ENCODE results near the gene GPC1.
"Not testable (repeated sequence)": the region's sequence is repeated elsewhere in the genome, so short reads cannot be mapped to it uniquely, and the experiment has no call there.

Gene GPC1, protein sequence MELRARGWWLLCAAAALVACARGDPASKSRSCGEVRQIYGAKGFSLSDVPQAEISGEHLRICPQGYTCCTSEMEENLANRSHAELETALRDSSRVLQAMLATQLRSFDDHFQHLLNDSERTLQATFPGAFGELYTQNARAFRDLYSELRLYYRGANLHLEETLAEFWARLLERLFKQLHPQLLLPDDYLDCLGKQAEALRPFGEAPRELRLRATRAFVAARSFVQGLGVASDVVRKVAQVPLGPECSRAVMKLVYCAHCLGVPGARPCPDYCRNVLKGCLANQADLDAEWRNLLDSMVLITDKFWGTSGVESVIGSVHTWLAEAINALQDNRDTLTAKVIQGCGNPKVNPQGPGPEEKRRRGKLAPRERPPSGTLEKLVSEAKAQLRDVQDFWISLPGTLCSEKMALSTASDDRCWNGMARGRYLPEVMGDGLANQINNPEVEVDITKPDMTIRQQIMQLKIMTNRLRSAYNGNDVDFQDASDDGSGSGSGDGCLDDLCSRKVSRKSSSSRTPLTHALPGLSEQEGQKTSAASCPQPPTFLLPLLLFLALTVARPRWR

DNA sequence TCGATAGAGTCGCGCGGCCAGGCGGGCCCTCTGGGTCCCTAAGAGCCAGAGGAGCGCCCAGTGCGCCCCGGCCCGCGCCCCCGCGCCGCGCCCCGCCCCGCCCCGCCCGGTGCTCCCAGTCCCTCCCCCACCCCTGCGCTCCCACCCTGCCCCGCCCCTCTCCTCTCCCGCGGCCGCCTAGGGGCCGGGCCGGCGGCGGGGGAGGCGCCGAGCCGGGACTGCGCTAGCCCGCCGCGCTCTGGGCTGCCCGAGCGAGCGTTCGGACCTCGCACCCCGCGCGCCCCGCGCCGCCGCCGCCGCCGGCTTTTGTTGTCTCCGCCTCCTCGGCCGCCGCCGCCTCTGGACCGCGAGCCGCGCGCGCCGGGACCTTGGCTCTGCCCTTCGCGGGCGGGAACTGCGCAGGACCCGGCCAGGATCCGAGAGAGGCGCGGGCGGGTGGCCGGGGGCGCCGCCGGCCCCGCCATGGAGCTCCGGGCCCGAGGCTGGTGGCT lies at the start of gene GPC1:
GPC1 (plus strand) TSS at position 207 of the 491 bp plus-strand sequence; CDS start at position 463, 256 bp downstream.
- peak; percentile 82 for DNase-seq (ENCODE audit: low spot score)

DNA sequence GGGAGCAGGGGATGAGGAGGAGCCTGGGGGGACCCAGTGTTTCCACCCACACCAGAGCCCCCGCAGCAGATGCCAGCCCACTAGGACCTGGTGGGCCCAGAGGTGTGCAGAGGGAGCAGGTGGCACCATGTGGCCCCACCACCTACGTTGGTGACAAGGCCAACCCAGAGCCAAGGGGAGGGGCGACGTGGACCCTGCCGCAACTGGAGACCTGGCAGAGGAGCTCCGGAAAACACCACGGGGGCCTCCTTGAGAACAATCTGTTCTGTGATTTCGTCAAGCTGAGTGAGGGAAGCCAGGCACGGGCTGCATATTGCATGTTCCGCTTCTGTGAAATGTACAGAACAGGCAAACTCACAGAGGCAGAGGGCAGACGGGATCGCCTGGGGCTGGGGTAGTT lies 49.1 kb upstream of the GPC1 start:
- no peak for DNase-seq (ENCODE audit: low spot score)

DNA sequence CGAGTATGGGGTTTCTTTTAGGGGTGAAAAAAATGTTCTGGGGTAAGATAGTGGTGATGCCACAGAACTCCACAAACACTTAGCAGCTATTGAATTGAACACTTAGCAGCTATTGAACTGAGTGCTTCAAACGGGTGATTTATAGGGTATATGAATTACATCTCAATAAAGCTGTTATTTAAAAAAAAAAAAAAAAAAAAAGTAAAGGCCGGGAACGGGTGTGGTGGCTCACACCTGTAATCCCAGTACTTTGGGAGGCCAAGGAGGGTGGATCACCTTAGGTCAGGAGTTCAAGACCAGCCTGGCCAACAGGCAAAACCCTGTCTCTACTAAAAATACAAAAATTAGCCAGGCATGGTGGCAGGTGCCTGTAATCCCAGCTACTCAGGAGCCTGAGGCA lies 48.7 kb upstream of the GPC1 start:
- DNase-seq (ENCODE audit: low spot score): not testable (repeated sequence)

DNA sequence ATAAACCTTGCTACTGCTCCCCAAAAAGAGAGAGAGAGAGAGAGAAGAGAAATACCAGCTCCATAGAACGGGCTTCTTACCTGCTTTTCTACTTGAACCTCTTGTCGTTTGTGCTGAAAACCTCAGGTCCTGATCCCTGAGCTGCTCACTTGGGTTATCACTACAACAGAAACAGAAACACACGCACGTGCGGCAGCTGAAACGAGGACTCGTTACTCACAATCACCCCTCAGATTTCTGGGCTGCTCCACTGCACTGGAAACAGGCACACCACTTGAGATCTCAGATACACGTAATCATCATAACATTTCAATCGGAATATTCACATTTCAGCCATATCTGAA lies 48.2 kb upstream of the GPC1 start:
- no peak for DNase-seq (ENCODE audit: low spot score)

DNA sequence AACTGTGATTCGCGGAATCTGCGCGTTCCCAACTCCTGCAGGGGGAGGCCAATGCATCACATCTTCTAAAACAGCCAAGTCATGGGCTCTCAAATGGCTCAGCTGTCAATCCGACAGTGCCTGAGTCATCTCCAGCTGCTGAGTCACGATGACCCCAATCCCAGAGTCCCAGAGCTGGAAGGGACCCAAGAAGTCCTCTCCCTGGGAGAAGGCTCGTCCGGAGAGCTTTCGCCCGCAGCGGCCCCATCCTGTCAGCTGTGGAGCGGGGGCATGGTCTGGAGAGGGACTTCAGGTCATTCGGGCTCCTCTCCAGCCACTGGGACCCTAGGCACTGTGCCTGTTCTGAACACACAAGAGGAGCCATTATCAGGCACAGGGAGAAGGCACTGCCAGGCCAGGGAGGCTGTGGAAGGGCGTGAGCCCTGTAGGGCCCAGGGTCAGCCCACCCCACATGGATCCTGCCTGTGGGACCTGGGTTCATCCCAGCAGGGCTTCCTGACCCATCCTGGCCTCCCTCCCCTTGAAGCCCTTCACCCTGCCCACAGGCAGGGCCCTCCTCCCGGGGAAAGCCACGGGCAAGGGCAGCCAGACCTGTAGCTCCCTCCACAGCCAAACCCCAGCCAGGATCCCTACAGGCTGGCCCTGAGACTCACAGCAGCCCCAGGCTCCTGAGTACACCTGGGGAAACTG lies 47.6 kb upstream of the GPC1 start:
- DNase-seq (ENCODE audit: low spot score): no peak

DNA sequence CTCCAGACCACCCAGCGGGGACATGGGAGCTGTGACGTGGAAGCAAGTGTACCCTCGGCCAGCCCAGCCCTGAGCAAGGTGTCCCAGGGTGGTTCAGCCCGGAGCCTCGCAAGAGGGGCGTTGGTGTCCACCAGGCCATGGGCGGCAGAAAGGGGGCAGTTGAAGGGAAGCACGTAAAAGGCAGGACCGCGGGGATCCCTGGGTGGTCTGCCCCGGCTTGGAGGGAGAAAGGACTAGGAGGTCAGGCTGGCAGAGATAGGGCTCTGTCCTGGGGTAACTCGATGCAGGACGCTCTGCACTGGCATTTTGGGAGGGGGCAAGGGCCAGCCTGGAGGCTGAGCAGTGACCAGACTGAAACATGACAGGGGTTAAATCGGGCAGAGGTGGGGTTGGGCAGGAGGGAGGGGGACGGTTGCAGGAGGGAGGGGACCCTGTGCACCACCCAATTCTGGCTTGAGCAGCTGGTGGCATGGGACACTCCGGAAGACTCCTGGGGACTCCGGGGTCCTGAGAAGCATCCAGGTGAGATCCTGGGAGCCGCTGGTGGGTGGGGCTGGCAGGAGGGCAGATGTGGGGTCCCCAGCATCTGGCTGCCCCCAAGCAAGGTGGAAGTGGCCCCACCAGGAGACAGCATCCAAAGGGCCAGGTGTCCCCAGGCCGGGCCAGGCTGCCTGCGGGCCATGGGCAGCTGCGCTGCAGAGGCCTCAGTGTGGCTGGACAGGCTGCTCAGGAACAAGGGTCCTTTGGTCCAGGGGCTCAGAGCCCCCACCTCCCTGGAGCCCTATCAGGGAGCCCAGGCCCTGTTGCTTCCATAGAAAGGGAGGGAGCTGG lies 46.8 kb upstream of the GPC1 start:
- DNase-seq (ENCODE audit: low spot score): no peak

DNA sequence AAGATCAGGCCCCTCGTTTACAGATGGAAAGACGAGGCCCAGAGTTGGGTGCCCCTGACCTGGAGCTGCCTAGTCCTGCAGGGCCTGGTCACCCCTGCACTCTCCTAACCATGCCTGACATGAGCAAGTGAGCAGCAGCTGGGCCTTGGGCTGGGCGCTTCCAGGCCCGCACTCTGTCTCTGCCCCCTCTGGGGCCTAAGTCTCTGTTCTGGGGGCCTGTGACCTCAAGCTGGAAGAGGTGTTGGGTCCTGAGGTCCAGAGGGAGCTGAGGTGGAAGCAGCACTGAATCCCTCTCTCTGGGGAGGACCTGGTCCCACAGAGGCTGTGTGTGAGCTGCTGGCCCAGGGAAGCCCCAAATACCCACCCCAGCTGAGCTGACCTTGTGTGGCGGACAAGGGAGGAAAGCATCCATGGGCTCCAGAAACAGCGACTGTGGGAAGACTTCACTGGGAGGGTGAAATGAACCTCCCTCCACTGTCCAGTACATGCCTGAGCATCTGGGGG lies 46.1 kb upstream of the GPC1 start:
- DNase-seq (ENCODE audit: low spot score): no peak

DNA sequence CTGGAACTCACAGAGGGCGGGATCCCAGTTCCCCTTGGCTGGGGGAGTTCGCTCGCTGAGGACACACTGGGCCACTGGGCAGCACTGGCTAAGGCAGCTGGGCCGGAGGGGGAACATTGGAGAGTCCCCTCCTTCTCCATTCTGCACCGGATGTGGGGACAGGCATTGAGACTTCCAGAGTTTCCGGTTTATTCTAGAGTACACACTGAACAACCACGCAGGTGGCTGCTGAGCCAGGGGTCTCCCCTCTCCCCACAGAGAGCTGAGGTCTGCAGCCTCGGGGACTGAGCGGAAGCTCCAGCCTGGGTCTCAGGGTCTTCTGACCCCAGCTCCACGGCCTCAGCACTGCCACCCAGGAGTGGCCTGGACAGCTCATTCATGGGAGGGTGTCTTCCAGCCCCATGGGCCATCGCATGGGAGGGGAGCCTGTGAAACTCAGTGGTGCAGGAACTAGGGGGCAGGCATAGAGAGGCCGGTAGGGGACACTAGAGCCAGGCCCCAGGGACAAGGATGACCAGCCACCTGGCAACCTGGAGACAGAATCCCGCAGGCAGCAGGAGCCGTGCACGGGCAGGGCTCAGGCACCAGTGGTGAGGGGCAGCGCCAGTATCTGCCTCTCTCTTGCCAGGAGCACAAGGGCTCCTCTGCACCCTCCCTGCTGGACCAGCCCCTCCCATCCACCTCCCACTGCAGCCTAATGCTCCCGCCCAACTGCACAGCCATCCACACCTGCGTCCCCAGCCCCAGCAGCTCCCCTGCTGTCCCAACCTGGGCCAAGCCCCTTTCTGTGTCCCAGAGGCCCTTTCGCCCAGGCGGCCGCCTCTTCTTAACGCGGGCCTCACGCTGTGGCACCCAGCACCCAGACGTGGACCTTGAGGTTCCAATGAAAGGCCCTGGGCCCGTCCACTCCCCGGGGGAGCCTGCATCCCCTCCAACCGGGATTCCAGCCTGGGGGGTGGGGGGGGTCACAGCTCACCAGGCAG lies 45.1 kb upstream of the GPC1 start:
- no peak for DNase-seq (ENCODE audit: low spot score)

DNA sequence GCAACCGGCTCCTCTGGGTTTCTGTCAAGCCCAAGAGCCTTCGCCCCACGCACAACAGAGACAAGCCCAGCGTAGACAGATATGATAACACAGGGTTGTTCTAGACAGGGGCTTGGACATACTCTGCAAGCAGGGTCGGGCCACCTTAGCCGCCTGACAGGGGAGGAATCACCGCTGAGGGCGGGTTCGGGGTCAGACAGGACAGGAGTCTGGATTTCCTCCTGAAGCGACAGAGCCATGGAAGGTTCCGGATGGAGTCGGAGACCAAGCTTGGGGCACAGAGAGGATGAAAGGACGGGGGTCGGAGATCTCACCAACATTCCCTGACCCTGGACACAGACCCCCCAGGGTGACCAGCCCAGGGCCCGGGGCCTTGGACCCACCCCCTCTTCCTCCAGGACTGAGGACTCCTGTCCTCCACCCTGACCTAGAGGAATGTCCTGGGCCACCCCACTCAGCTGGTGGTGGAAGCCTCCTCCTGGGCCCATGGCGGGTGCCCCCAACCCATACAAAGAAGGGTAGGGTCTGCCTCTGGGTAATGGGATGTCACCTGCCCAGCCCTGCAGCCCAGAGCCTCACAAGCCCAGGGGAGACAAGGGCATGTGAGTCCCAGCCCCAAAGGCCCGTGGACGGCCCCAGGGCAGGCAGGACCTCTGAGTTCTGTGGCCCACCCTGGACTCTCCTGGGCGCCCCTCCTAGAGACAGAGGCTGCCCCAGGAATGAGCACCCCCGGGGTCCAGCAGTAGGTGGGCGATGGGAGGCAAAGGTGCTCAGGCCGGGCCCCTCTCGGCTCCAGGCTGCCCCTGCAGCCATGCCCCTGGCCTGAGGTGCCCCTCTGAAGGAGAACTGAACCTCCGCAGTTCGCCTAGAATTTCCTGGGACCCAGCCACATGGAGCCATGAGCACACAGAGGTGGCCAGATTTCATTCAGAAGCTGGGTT lies 44.1 kb upstream of the GPC1 start:
- DNase-seq (ENCODE audit: low spot score): no peak

DNA sequence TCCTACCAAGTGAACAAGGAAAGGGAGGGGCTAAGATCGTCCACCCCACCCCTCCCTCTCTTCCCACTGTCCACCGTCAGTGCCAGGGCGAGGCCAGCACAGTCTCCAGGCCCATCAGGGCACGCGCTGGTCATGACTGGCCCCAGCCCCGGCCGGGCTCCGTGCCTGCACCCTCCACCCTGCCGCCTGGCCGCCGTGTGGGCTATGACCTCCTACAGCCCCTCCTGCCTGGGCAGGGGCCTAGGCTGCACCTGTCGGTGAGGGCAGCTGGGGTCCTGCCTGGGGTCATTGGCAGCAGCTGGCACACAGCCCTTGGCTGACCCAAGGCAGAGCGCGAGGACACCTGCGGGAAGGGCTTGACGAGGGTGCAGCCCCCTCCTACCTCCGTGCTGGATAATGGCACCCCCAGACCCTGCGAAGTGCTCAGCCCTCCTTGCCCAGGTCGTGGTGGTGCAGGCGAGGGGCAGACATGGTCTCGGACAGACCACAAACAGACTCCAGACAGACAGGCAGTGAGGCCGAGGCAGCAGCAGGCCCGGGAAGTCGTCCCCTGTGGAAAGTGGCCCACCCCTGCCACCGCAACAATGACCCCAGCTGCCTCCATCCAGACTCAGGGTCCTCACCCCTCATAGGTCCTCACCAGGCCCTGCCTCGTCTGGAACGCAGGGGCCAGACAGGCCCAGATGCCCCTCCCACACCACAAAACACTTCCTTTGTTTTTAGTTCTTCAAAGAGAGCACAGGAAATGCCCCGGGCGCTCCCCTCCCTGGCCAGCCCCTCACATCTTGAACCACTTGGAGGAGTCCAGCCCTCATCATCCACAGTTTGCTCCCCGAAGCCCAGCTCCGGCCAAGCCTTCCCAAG lies 43.1 kb upstream of the GPC1 start:
- no peak for DNase-seq (ENCODE audit: low spot score)

DNA sequence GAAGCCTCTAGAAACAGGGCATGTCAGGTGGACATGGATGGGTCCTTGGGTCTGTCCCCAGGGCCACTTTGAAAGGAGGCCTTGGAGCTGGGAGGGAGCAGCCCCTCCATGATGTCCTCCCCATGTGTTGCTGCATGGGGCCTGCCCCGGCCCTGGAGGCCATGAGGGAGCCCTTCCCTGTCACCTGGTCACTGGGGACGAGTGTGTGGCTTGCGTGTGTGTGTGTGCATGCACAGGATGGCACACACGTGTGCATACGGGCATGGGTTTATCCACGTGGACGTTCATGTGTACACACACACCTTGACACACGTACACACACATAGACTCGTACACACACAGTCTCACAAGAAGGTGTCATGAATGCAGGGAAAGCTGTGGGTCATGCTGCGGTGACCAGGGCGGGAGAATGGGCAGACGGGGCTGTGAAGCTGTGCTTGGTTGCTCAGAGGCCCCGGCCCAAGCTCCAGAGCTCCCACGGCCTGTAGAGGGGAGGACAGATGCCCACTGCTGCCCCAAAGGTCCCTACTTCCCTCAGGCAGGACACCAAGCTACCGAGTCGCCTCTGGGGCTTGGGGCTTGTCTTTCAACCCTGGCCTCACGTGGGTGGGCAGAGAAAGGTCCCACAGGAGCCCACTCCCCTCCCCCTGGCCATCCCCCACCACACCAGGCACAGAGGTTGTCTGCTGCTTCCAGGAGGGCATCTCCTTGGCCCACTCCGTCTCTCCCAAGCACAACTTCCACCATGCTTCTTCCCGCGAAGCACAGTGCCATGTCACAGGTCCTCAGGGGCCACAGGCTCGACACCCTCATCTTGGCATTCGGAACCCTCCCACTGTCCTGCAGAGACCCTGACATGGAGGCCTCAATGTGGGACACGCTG lies 42.3 kb upstream of the GPC1 start:
- no peak for DNase-seq (ENCODE audit: low spot score)

DNA sequence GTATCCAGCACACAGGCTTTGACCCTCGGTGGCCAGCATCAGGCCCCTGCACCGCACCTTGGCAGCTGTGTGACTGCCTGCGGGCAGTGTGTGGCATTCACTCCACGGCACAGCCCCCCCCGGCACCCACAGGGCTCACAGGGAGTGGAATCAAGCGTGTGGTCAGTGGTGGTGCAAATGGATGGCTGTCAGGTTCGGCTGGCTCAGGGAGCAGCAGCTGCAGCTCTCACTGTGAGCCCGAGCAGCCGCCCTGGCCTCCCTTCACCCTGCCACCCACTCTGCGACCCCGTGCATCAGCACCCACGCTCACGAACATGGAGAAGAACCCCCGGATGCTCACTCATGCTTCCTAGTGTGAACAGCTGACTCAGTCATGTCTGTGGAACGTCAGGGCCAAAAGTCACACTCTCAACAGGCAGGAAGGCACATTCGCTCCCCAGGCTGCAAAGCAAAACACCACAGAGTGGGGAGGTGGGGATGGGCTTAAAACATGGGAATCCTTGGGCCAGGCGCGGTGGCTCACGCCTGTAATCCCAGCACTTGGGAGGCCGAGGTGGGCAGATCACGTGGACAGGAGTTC lies 41.5 kb upstream of the GPC1 start:
- DNase-seq (ENCODE audit: low spot score): no peak

DNA sequence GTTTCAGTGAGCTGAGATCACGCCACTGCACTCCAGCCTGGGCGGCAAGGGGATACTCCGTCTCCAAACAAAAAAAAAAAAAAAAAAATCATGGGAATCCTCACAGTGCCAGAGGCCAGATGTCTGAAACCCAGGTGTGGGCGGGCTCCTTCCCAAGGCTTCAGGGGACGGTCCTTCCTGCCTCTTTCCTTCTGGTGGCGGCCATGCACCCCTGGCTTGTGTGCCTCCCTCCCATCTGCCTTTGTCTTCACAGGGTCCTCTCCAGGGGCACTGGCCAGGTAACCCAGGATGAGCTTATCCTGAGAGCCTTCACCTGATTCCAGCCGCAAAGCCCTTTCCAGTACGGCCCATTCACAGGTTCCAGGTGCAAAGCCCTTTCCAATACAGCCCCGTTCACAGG lies 40.9 kb upstream of the GPC1 start:
- DNase-seq (ENCODE audit: low spot score): no peak

DNA sequence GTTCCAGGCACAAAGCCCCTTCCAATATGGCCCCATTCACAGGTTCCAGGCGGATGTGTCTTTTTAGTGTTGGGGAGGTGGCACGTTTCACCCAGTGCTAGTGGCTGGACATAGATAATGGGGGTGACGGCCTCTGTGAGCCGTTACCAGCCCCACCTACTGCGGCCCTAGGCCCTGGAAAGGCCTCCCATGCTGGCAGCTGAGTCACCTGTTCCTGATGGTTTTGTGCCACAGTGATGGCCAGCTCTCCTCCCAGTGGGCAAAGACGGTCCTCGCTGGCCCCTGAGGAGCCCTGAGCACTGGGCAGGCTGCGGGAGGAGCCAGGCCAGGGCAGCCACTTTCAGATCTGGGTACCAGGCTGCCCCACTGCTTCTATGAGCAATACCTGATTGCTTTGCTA lies 40.0 kb upstream of the GPC1 start:
- no peak for DNase-seq (ENCODE audit: low spot score)

DNA sequence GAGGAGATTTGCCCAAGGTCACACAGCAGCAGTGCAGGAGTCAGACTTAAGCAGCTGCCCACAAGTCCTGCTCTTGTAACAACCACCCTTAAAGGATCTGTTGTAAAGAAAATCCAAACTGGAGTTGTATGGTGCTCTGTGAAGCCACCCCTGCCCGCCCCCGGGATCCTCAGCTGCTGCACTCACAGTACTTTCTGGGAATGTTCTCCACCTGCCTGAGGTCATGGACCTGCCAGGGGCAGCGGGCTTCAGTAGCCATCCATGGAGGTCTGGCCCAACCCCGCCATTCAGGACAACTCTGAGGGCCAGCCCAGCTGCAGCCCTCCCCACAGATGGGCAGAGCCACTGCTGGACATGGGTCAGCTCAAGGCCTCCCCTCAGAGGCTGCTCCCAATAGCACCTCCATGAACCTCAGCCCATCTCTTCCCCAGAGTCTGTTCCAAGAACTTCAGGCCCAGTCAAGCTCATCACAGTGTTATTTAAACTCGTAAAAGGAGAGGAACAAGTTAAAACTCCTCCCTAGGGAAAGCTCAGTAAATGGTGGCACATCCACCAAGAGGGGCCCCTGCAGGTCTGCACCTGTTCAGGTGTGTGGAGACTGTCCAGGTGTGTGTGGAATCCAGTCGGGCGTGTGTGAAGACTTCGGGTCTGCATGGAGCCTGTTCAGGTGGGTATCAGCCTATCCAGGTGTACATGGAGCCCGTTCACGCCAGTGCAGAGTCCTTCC lies 39.4 kb upstream of the GPC1 start:
- DNase-seq (ENCODE audit: low spot score): no peak

Measured in germinal center (tissue), 1 donor.